ENCODE measurements around the gene CLIC1. TPM values are rescaled to one million over a fixed set of nuclear protein-coding genes. Genes with fewer than 3 reads are reported as not detected.

The CLIC1 gene
- total and polyA plus RNA-seq, 7 donors, result 172 to 668 (median 251) TPM

DNA sequence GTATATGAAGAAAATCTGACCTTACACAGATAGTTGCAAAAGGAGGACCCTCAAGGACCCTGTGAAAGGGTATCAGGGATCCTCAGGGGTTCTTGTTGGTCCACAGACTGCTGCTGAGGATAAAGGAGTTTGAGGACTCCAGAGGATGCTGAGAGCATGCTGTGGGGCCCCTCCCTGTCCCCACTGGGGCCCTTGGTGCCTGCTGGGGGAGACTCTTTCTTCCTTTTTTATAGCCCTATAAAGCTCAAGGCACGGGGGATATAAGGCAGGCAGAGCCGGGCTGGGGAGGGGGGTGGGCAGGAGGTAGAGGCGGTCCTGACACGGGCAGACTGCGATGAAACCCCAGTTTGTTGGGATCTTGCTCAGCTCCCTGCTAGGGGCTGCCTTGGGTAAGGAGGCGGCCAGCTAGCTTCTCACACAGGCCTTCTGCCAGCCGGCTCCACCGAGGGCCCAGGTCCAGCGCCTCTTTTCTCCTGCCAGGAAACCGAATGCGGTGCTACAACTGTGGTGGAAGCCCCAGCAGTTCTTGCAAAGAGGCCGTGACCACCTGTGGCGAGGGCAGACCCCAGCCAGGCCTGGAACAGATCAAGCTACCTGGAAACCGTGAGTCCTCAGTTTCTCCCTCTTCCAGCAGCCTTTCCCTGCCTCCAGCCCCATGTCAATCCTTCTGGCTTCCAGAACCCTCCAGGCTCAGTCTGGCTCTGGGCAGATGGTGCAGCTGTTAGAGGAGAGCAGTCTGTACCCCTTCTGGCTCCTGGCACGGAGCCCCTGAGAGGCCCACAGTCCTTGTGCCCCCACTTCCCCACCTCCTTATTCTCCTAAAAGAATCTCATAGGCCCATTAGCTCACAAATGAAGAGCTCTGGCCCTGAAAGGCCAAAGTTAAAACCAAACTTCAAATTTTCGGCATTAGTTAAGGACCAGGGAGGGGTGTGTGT lies 21.0 kb downstream of the CLIC1 start, which contains the start of gene LY6G6D:
Gene LY6G6D, plus strand, starts transcription at position 327 of the 937 bp plus-strand sequence. Its CDS starts 8 bp downstream, at position 335.
- 78% methylated on average over 16 of the region's 16 CpGs for WGBS, 2 donors
- Histone ChIP-seq H3K36me3 (no peaks in the 10 kb centered on the region), H3K4me1 (peaks cover 0 to 11% (median 10%) of the 10 kb centered on the region in 4 donors), H3K27me3 (no peaks in the 10 kb centered on the region), H3K9me3 (no peaks in the 10 kb centered on the region), H3K4me3 (no peak within 1 kb of the TSS), H3K27ac (peak within 1 kb of the TSS in 3 of 4 donors; percentile 71 to 74 (median 72))
- no peak for DNase-seq
- TF ChIP-seq, protein P1, sequence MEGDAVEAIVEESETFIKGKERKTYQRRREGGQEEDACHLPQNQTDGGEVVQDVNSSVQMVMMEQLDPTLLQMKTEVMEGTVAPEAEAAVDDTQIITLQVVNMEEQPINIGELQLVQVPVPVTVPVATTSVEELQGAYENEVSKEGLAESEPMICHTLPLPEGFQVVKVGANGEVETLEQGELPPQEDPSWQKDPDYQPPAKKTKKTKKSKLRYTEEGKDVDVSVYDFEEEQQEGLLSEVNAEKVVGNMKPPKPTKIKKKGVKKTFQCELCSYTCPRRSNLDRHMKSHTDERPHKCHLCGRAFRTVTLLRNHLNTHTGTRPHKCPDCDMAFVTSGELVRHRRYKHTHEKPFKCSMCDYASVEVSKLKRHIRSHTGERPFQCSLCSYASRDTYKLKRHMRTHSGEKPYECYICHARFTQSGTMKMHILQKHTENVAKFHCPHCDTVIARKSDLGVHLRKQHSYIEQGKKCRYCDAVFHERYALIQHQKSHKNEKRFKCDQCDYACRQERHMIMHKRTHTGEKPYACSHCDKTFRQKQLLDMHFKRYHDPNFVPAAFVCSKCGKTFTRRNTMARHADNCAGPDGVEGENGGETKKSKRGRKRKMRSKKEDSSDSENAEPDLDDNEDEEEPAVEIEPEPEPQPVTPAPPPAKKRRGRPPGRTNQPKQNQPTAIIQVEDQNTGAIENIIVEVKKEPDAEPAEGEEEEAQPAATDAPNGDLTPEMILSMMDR (IDR thresholded peaks at IDR 0.05), result no peak
- TF ChIP-seq POLR2A (IDR thresholded peaks at IDR 0.05) (no peak), POLR2AphosphoS5 (IDR thresholded peaks at IDR 0.05) (no peak), EP300 (IDR thresholded peaks at IDR 0.05) (no peak)
- intact Hi-C loops (cut with DNase I), result no loop called here

DNA sequence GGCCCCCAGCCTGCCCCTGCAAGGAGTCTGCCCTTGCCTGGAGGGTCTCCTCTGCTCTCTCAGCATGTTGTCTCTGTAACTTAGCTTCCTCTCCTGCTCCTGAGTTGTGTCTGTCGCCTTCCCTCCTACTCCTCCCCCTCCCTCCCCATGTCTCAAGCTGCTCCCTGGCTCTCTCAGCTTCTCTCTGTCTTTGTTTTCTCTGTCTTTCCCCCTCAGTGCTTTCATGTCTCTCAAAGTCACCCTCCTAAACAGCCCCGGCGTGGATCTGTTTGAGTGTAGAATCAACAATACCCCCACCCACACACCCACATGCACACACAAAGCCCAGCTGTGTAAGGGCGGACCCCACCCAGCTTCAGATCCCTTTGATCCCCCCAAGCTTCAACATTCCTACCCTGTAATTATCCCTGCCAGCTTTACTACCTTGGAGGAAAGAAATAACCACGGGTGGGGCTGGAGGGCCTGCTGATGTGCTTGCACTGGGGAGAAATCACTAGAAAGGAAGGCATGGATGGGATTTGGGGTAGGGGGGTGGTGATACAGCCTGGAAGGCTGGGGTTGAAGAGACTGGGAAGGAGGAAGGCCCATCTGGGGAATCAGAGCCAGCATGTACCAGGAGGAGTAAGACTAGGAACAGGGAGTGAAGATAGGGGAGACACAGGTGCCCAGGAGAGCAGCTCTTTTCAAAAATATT lies 22.2 kb downstream of the CLIC1 start:
- H3K9me3 ChIP-seq, result no peaks in the 10 kb centered on the region
- no peak for DNase-seq
- WGBS, 2 donors, result 8 to 42% methylated on average over 5 of the region's 5 CpGs
- H3K4me3 ChIP-seq, result no peak overlapping the region
- peaks cover 0 to 11% (median 10%) of the 10 kb centered on the region in 4 donors for H3K4me1 ChIP-seq
- intact Hi-C loops (cut with DNase I), result no loop called here
- TF ChIP-seq POLR2A (IDR thresholded peaks at IDR 0.05), result no peak
- TF ChIP-seq POLR2AphosphoS5 (IDR thresholded peaks at IDR 0.05), result no peak
- no peak for TF ChIP-seq EP300 (IDR thresholded peaks at IDR 0.05)
- TF ChIP-seq, protein P1 (IDR thresholded peaks at IDR 0.05), result no peak
- no peaks in the 10 kb centered on the region for H3K36me3 ChIP-seq
- H3K27ac ChIP-seq, result peak overlapping the region in 1 of 4 donors; percentile 74
- no peaks in the 10 kb centered on the region for H3K27me3 ChIP-seq

DNA sequence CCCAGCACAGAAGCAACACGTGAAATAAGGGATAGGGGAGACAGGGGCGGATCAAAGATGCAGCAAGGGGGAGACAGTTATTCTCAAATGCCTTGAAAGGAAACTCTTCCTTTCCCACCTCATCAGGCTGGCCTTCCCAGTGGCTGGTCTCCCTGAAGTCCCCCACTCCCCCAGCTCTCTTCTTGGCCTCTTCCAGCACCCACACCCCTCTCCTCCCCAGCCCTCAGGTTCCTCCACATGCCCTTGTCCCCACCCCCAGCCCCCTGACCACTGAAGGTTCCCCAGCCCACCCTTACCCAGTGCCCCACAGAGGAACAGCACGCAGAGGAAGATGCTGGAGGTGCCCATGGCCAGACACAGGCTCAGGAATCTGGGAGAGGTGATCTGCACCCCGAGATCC lies 22.9 kb downstream of the CLIC1 start:
- 51 to 66% methylated on average over 4 of the region's 4 CpGs for WGBS, 2 donors
- peaks cover 0 to 11% (median 10%) of the 10 kb centered on the region in 4 donors for H3K4me1 ChIP-seq
- H3K27ac ChIP-seq, result no peak overlapping the region
- H3K9me3 ChIP-seq, result no peaks in the 10 kb centered on the region
- no peak overlapping the region for H3K4me3 ChIP-seq
- H3K36me3 ChIP-seq, result no peaks in the 10 kb centered on the region
- TF ChIP-seq, protein P1 (IDR thresholded peaks at IDR 0.05), result no peak
- TF ChIP-seq EP300 (IDR thresholded peaks at IDR 0.05) (no peak), POLR2AphosphoS5 (IDR thresholded peaks at IDR 0.05) (no peak), POLR2A (IDR thresholded peaks at IDR 0.05) (no peak)
- no peak for DNase-seq
- intact Hi-C loops (cut with DNase I), result no loop called here
- no peaks in the 10 kb centered on the region for H3K27me3 ChIP-seq

DNA sequence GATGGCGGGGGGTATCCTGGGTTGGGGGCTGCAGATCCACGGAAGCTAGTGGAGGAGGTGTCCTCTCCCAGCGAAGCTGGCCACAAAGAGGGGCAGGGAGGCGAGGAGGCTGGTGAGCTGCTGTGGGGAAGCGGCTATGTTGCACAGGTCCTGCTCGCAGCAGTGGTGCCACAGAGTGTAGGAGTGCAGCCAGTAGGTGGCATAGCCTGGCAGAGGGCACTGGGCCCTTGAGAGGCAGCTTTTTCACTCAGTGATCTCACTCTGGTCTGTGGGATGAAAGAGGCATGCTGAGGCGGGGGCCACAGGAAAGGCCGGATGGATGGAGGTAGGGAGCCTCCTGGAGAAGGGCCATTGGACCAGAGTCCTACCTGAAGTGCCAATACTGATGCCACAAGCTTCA lies 24.0 kb downstream of the CLIC1 start:
- H3K4me3 ChIP-seq, result no peak overlapping the region
- peaks cover 0 to 11% (median 10%) of the 10 kb centered on the region in 4 donors for H3K4me1 ChIP-seq
- no peak overlapping the region for H3K27ac ChIP-seq
- no peak for TF ChIP-seq EP300 (IDR thresholded peaks at IDR 0.05)
- TF ChIP-seq POLR2AphosphoS5 (IDR thresholded peaks at IDR 0.05), result no peak
- TF ChIP-seq, protein P1 (IDR thresholded peaks at IDR 0.05), result no peak
- H3K36me3 ChIP-seq, result no peaks in the 10 kb centered on the region
- intact Hi-C loops (cut with DNase I), result no loop called here
- H3K9me3 ChIP-seq, result no peaks in the 10 kb centered on the region
- WGBS, 2 donors, result 81 to 83% methylated on average over 8 of the region's 8 CpGs
- H3K27me3 ChIP-seq, result no peaks in the 10 kb centered on the region
- DNase-seq, result no peak

Data from sigmoid colon (tissue), 7 donors.